WTC11 (cell line): ENCODE measurements around the gene SRSF2.

Source experiments
- ELF4 ChIP-seq: sonication (generic); formaldehyde crosslinking; IDR thresholded peaks from 2 replicates; pipeline ENCODE4 v1.8.1; 2022; ENCODE audit warnings: low read depth, mild to moderate bottlenecking, moderate library complexity, missing genetic modification reagents
- ETV6 ChIP-seq: sonication (generic); formaldehyde crosslinking; IDR thresholded peaks from 2 replicates; pipeline ENCODE4 v1.8.1; 2022; ENCODE audit warnings: mild to moderate bottlenecking, missing genetic modification reagents
- GTF2I ChIP-seq: fragments of 250-450 bp; sonication (Bioruptor Pico); conservative IDR thresholded peaks from 2 replicates; pipeline ENCODE4 v1.4.0; 2021; ENCODE audit warnings: mild to moderate bottlenecking
- SP1 ChIP-seq: sonication (generic); formaldehyde crosslinking; conservative IDR thresholded peaks from 2 replicates; pipeline ENCODE4 v1.8.1; 2022; ENCODE audit warnings: missing genetic modification reagents
- TCF7 ChIP-seq: sonication (generic); formaldehyde crosslinking; IDR thresholded peaks from 2 replicates; pipeline ENCODE4 v1.8.0; 2022; ENCODE audit warnings: mild to moderate bottlenecking, low read depth, missing genetic modification reagents, moderate library complexity
- TP53 ChIP-seq: sonication (generic); formaldehyde crosslinking; IDR thresholded peaks from 2 replicates; pipeline ENCODE4 v1.8.1; 2023; ENCODE audit warnings: mild to moderate bottlenecking, missing genetic modification reagents
- TF ChIP-seq, protein P1 (sequence below): fragments of 200-600 bp; IDR thresholded peaks from 2 replicates; pipeline ENCODE4 v1.8.0; 2022; ENCODE audit warnings: antibody characterized with exemption
- TF ChIP-seq, protein P2 (sequence below): sonication (generic); formaldehyde crosslinking; IDR thresholded peaks from 2 replicates; pipeline ENCODE4 v1.8.0; 2023; ENCODE audit warnings: missing genetic modification reagents, mild to moderate bottlenecking, borderline replicate concordance
- TF ChIP-seq, protein P3 (sequence below): sonication (generic); formaldehyde crosslinking; IDR thresholded peaks from 2 replicates; pipeline ENCODE4 v1.8.1; 2023; ENCODE audit warnings: mild to moderate bottlenecking, missing genetic modification reagents, moderate library complexity
- TF ChIP-seq, protein P4 (sequence below): fragments of 250-450 bp; sonication (Bioruptor Pico); IDR thresholded peaks from 2 replicates; pipeline ENCODE4 v2.1.2; 2022; ENCODE audit warnings: mild to moderate bottlenecking, moderate library complexity

DNA sequence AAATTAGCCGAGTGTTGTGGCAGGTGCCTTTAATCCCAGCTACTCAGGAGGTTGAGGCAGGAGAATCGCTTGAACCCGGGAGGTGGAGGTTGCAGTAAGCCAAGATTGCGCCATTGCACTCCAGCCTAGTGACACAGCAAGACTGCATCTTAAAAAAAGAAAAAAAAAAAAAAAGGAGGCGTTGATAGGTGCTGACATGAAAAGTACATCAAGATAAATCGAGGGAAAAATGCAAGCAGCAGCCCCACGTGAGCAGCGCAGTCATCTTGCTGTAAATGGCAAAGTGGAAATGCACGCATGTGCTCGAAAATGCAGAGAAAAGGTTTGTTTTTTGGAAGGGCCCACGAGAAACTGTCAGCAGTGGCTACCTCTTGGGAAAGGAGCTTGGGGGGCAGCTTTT is 47.3 kb downstream of the SRSF2 start:
- TF ChIP-seq, protein P1, sequence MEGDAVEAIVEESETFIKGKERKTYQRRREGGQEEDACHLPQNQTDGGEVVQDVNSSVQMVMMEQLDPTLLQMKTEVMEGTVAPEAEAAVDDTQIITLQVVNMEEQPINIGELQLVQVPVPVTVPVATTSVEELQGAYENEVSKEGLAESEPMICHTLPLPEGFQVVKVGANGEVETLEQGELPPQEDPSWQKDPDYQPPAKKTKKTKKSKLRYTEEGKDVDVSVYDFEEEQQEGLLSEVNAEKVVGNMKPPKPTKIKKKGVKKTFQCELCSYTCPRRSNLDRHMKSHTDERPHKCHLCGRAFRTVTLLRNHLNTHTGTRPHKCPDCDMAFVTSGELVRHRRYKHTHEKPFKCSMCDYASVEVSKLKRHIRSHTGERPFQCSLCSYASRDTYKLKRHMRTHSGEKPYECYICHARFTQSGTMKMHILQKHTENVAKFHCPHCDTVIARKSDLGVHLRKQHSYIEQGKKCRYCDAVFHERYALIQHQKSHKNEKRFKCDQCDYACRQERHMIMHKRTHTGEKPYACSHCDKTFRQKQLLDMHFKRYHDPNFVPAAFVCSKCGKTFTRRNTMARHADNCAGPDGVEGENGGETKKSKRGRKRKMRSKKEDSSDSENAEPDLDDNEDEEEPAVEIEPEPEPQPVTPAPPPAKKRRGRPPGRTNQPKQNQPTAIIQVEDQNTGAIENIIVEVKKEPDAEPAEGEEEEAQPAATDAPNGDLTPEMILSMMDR = no peak
- TF ChIP-seq, protein P2, sequence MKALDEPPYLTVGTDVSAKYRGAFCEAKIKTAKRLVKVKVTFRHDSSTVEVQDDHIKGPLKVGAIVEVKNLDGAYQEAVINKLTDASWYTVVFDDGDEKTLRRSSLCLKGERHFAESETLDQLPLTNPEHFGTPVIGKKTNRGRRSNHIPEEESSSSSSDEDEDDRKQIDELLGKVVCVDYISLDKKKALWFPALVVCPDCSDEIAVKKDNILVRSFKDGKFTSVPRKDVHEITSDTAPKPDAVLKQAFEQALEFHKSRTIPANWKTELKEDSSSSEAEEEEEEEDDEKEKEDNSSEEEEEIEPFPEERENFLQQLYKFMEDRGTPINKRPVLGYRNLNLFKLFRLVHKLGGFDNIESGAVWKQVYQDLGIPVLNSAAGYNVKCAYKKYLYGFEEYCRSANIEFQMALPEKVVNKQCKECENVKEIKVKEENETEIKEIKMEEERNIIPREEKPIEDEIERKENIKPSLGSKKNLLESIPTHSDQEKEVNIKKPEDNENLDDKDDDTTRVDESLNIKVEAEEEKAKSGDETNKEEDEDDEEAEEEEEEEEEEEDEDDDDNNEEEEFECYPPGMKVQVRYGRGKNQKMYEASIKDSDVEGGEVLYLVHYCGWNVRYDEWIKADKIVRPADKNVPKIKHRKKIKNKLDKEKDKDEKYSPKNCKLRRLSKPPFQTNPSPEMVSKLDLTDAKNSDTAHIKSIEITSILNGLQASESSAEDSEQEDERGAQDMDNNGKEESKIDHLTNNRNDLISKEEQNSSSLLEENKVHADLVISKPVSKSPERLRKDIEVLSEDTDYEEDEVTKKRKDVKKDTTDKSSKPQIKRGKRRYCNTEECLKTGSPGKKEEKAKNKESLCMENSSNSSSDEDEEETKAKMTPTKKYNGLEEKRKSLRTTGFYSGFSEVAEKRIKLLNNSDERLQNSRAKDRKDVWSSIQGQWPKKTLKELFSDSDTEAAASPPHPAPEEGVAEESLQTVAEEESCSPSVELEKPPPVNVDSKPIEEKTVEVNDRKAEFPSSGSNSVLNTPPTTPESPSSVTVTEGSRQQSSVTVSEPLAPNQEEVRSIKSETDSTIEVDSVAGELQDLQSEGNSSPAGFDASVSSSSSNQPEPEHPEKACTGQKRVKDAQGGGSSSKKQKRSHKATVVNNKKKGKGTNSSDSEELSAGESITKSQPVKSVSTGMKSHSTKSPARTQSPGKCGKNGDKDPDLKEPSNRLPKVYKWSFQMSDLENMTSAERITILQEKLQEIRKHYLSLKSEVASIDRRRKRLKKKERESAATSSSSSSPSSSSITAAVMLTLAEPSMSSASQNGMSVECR (CRISPR knock-in tag) = no peak
- TF ChIP-seq TCF7 (CRISPR knock-in tag) (no peak), TP53 (CRISPR knock-in tag) (no peak), SP1 (CRISPR knock-in tag) (no peak), ETV6 (CRISPR knock-in tag) (no peak), GTF2I (CRISPR knock-in tag) (no peak), ELF4 (CRISPR knock-in tag) (no peak)
- TF ChIP-seq, protein P3, sequence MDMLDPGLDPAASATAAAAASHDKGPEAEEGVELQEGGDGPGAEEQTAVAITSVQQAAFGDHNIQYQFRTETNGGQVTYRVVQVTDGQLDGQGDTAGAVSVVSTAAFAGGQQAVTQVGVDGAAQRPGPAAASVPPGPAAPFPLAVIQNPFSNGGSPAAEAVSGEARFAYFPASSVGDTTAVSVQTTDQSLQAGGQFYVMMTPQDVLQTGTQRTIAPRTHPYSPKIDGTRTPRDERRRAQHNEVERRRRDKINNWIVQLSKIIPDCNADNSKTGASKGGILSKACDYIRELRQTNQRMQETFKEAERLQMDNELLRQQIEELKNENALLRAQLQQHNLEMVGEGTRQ (CRISPR knock-in tag) = no peak
- TF ChIP-seq, protein P4, sequence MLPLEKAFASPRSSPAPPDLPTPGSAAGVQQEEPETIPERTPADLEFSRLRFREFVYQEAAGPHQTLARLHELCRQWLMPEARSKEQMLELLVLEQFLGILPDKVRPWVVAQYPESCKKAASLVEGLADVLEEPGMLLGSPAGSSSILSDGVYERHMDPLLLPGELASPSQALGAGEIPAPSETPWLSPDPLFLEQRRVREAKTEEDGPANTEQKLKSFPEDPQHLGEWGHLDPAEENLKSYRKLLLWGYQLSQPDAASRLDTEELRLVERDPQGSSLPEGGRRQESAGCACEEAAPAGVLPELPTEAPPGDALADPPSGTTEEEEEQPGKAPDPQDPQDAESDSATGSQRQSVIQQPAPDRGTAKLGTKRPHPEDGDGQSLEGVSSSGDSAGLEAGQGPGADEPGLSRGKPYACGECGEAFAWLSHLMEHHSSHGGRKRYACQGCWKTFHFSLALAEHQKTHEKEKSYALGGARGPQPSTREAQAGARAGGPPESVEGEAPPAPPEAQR (CRISPR knock-in tag) = no peak
